Nephron (organoid): Measurements from ENCODE around the gene MAP4K4.

Experiments
- H3K27ac Mint-ChIP-seq, 3 experiments: 2 replicates each; pipeline ENCODE4 v1.8.0; 2020; ENCODE audit warnings: mixed read lengths in 3 of 3, mild to moderate bottlenecking in 2 of 3, moderate library complexity in 1 of 3
- H3K27me3 Mint-ChIP-seq: 2 replicates; pipeline ENCODE4 v1.8.0; 2021; ENCODE audit warnings: low read depth, mild to moderate bottlenecking, moderate library complexity, mixed read lengths
- H3K36me3 Mint-ChIP-seq: 2 replicates; pipeline ENCODE4 v1.8.0; 2020; ENCODE audit warnings: low read depth, mixed read lengths
- H3K4me1 Mint-ChIP-seq: 2 replicates; pipeline ENCODE4 v1.8.0; 2020; ENCODE audit warnings: mixed read lengths
- H3K4me3 Mint-ChIP-seq, 3 experiments: 2 replicates each; pipeline ENCODE4 v1.8.0; 2020; ENCODE audit warnings: mild to moderate bottlenecking in 3 of 3, mixed read lengths in 3 of 3, moderate library complexity in 2 of 3
- H3K9me3 Mint-ChIP-seq: 2 replicates; pipeline ENCODE4 v1.8.0; 2020; ENCODE audit warnings: mixed read lengths
- TF ChIP-seq, protein P1 (sequence below), 3 experiments: fragments of 200-600 bp; sonication (generic); IDR thresholded peaks; one replicate each; pipeline ENCODE4 v1.5.0; 2021; ENCODE audit warnings: antibody characterized with exemption in 3 of 3; ENCODE audit not compliant: unreplicated experiment in 3 of 3

The MAP4K4 gene

DNA sequence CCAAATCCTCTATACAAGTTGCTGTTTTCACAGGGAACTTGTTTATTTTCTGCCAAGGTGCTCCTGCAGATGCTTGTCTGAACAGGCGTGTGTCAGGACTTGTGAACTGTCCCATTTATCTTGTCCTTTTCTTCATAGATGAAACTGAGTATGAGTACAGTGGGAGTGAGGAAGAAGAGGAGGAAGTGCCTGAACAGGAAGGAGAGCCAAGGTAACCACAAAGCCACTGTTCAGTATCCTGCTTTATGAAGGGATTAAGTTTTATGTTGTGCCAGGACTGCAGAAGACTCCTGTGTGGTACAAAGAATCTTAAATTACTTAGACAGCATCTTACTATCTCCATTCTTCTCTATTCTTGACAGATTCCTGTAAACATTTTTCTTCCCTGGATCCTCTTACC, 145.0 kb downstream of the MAP4K4 start:
- Mint-ChIP-seq H3K4me3 (no peak overlapping the region), H3K27ac (peak overlapping the region in 2 of 3 experiments; percentile 4 to 14), H3K36me3 (peaks cover 77% of the 10 kb centered on the region), H3K27me3 (no peaks in the 10 kb centered on the region), H3K9me3 (no peaks in the 10 kb centered on the region), H3K4me1 (peaks cover 17% of the 10 kb centered on the region)
- TF ChIP-seq, protein P1, sequence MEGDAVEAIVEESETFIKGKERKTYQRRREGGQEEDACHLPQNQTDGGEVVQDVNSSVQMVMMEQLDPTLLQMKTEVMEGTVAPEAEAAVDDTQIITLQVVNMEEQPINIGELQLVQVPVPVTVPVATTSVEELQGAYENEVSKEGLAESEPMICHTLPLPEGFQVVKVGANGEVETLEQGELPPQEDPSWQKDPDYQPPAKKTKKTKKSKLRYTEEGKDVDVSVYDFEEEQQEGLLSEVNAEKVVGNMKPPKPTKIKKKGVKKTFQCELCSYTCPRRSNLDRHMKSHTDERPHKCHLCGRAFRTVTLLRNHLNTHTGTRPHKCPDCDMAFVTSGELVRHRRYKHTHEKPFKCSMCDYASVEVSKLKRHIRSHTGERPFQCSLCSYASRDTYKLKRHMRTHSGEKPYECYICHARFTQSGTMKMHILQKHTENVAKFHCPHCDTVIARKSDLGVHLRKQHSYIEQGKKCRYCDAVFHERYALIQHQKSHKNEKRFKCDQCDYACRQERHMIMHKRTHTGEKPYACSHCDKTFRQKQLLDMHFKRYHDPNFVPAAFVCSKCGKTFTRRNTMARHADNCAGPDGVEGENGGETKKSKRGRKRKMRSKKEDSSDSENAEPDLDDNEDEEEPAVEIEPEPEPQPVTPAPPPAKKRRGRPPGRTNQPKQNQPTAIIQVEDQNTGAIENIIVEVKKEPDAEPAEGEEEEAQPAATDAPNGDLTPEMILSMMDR (IDR thresholded peaks at IDR 0.05; ENCODE audit: unreplicated experiment in 3 of 3): no peak

DNA sequence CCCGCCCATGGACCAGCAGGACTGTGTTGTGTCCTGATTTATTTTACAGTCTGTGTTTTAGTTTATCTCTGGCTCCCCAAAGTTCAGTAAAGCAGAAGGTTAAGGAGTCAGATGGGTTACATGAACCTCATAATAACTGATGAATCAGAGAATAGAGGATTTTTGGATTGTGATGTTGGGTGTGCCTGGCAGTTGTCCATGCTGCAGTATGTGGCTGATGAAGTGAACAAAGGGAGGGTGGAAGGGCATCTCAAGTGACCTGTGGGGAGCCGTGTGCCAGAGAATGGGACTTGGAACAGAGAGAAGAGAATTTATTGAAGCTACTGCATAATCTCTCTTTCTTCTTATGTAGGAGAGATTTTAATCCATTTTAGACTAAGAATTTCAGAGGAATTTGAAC, 145.5 kb downstream of the MAP4K4 start:
- Mint-ChIP-seq H3K27ac (peak overlapping the region in 2 of 3 experiments; percentile 4 to 7), H3K9me3 (no peaks in the 10 kb centered on the region), H3K27me3 (no peaks in the 10 kb centered on the region), H3K4me3 (no peak overlapping the region), H3K4me1 (peaks cover 17% of the 10 kb centered on the region), H3K36me3 (peaks cover 76% of the 10 kb centered on the region)
- TF ChIP-seq, protein P1 (IDR thresholded peaks at IDR 0.05; ENCODE audit: unreplicated experiment in 3 of 3): no peak

DNA sequence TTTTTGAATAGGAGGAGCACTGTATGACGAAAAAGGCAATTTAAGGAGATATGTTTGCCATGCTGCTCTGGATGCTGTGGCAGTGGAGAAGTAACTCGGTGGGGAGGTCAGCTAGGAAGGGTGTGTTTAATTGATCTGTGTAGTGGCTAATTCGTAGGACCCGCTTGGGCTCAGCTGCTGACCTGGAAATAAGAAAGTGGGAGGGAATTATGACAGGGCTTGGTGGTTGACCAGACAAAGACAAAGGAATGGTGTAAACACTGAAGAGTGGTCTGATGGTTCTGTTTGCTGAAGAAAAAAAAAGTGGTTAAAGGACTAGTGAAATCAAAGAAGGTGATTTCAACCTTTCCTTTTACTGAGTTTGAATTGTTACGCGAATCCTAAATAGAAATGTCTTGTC, 146.0 kb downstream of the MAP4K4 start:
- H3K27me3 Mint-ChIP-seq: no peaks in the 10 kb centered on the region
- no peak overlapping the region for H3K4me3 Mint-ChIP-seq
- H3K27ac Mint-ChIP-seq: peak overlapping the region in 2 of 3 experiments; percentile 4 to 7
- TF ChIP-seq, protein P1 (IDR thresholded peaks at IDR 0.05; ENCODE audit: unreplicated experiment in 3 of 3): no peak
- H3K36me3 Mint-ChIP-seq: peaks cover 74% of the 10 kb centered on the region
- no peaks in the 10 kb centered on the region for H3K9me3 Mint-ChIP-seq
- peaks cover 17% of the 10 kb centered on the region for H3K4me1 Mint-ChIP-seq

DNA sequence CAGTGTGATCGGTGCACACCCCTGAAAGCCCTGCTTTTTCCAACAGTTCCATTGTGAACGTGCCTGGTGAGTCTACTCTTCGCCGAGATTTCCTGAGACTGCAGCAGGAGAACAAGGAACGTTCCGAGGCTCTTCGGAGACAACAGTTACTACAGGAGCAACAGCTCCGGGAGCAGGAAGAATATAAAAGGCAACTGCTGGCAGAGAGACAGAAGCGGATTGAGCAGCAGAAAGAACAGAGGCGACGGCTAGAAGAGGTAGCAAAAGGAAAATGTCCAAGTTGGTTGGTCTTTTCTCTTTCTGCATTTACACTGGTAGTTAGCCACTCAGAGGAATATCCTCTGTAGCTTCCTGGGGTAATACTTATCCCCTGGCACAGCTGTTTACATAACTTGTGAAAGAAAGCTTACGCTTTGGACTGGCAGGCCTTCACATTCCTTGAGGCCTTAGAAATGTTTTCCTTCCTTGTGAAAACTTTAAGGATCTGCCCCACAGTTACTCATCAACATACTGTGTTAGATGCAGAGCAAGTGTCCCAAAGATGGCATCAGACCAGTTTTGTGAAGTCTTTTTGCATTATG, 146.6 kb downstream of the MAP4K4 start:
- Mint-ChIP-seq H3K27me3 (no peaks in the 10 kb centered on the region), H3K4me1 (peaks cover 17% of the 10 kb centered on the region), H3K36me3 (peaks cover 76% of the 10 kb centered on the region), H3K4me3 (no peak overlapping the region), H3K9me3 (no peaks in the 10 kb centered on the region), H3K27ac (no peak overlapping the region)
- TF ChIP-seq, protein P1 (IDR thresholded peaks at IDR 0.05; ENCODE audit: unreplicated experiment in 3 of 3): no peak

DNA sequence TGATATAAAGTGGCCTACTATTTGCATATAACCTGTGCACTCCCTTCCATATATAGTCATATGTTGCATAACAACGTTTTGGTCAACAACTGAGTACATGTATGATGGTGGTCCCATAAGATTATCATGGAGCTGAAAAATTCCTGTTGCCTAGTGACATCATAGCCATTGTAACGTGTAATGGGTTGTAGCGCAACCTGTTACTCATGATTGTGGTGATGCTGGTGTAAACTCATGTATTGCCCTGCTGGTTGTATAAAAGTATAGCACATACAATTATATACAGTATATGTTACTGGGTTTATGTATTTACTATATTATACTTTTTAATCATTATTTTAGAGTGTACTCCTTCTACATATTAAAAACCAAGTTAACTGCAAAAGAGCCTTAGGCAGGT, 149.5 kb downstream of the MAP4K4 start:
- no peak overlapping the region for H3K27ac Mint-ChIP-seq
- no peak overlapping the region for H3K4me3 Mint-ChIP-seq
- H3K4me1 Mint-ChIP-seq: peaks cover 13% of the 10 kb centered on the region
- no peaks in the 10 kb centered on the region for H3K9me3 Mint-ChIP-seq
- no peaks in the 10 kb centered on the region for H3K27me3 Mint-ChIP-seq
- TF ChIP-seq, protein P1 (IDR thresholded peaks at IDR 0.05; ENCODE audit: unreplicated experiment in 3 of 3): no peak
- H3K36me3 Mint-ChIP-seq: peaks cover 61% of the 10 kb centered on the region

DNA sequence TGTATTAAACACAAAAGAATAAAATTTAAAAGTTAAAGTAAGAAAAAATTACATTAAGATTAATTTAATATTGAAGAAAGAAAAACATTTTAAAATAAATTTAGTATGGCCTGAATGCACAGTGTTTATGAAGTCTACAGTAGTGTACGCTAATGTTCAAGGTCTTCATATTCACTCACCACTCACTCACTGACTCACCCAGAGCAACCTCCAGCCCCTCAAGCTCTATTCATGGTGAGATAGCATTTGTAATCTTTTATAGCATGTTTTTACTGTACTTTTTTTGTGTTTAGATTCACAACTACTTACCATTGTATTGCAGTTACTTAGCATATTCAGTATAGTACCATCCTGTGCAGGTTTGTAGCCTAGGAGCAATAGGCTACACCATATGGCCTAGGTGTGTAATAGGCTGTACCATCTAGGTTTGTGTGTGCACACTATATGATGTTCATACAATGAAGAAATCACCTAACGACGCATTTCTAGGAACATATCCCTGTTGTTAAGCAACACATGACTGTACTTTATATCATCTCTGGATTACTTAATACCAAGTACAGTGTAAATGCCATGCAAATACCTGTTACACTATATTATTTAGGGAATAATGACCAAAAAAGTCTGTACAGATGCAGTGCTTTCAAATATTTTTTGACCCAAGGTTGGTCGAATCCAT, 150.3 kb downstream of the MAP4K4 start:
- TF ChIP-seq, protein P1 (IDR thresholded peaks at IDR 0.05; ENCODE audit: unreplicated experiment in 3 of 3): no peak
- Mint-ChIP-seq H3K27me3 (no peaks in the 10 kb centered on the region), H3K36me3 (peaks cover 58% of the 10 kb centered on the region), H3K4me3 (no peak overlapping the region), H3K4me1 (peaks cover 9% of the 10 kb centered on the region), H3K27ac (no peak overlapping the region), H3K9me3 (no peaks in the 10 kb centered on the region)
